ENCODE measurements around the gene TUNAR. TPM values are rescaled to one million over a fixed set of nuclear protein-coding genes. Genes with fewer than 3 reads are reported as not detected.

TUNAR gene
- total RNA-seq, 4 donors from 2014 or later: 0.54 TPM; not detected in 3

DNA sequence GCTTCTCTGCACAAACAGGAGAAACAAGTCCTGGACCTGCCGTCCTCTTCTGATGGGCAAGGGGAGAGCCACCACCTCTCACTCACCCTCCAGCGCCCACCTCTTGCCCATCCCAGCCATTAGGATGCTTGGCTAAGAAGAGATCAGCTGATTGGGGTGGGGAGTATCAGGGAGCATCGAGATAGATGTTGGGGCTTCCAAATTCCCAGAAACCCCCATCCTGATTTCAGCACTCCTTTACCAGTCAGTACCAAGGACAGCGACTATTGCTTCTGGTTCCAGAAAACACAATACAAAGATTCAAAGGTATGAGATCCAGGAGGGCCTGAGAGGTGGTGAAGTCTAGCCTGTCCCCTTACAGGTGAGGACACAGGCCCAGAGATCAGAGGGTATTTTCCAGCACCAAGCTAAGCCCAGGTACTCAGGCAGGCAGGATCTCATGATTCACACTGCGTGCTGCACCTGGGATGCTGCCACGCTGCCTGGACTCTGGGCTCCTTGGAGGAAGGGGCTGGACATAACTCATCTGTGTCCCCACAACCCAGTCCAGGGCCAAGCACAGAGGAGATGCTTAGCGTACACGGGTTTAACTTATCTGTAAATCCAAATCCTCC lies 76.6 kb downstream of the TUNAR start:
- H3K9me3 ChIP-seq: no peaks in the 10 kb centered on the region
- ATAC-seq: no peak
- no peak overlapping the region for H3K27ac ChIP-seq
- no peaks in the 10 kb centered on the region for H3K4me1 ChIP-seq
- WGBS, 2 donors (ENCODE audit: low coverage in 1 of 2): 10 to 58% methylated on average over 2 to 5 of the region's 8 CpGs
- peaks cover 49% of the 10 kb centered on the region for H3K27me3 ChIP-seq
- no peak overlapping the region for H3K4me3 ChIP-seq
- H3K36me3 ChIP-seq: no peaks in the 10 kb centered on the region
- TF ChIP-seq POLR2A (IDR thresholded peaks at IDR 0.05): no peak
- TF ChIP-seq, protein P1, sequence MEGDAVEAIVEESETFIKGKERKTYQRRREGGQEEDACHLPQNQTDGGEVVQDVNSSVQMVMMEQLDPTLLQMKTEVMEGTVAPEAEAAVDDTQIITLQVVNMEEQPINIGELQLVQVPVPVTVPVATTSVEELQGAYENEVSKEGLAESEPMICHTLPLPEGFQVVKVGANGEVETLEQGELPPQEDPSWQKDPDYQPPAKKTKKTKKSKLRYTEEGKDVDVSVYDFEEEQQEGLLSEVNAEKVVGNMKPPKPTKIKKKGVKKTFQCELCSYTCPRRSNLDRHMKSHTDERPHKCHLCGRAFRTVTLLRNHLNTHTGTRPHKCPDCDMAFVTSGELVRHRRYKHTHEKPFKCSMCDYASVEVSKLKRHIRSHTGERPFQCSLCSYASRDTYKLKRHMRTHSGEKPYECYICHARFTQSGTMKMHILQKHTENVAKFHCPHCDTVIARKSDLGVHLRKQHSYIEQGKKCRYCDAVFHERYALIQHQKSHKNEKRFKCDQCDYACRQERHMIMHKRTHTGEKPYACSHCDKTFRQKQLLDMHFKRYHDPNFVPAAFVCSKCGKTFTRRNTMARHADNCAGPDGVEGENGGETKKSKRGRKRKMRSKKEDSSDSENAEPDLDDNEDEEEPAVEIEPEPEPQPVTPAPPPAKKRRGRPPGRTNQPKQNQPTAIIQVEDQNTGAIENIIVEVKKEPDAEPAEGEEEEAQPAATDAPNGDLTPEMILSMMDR (IDR thresholded peaks at IDR 0.05): no peak
- TF ChIP-seq POLR2AphosphoS5 (IDR thresholded peaks at IDR 0.05): no peak
- TF ChIP-seq EP300 (IDR thresholded peaks at IDR 0.05): no peak

DNA sequence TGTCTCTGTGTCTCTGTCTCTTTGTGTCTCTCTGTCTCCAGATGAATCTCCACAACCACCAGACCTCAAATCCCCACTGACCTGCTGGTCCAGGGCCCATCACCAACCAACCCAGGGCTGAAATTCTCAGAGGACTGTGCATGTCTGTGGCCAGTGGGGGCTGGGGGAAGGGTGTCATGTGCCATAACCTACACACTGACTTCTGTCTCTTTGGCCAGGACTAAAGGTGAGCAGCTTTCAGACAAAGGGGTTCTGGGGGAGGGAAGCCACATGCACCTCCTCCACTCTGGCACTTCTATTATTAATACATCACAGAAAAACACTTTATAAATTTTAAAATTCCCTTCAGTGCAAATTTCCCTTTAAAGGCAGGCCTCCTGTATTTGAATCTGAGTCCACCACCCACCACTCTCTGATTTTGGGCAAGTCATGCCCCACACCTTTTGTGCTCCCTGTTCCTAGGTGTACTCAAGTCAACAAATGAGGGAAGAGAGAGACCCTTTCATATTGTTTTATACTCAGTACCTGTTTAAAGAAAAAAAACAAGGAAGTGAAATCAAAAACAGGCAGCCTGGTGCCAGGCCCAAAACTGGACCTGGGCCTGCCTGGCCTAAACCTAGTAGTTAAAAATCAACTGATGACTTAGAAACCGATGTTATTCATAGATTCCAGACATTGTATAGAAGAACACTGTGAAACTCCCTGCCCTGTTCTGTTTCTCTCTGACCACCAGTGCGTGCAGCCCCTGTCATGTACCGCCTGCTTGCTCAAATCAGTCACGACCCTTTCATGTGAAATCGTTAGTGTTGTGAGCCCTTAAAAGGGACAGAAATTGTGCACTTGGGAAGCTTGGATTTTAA lies 80.2 kb downstream of the TUNAR start:
- TF ChIP-seq POLR2A (IDR thresholded peaks at IDR 0.05) (no peak), POLR2AphosphoS5 (IDR thresholded peaks at IDR 0.05) (no peak), EP300 (IDR thresholded peaks at IDR 0.05) (no peak)
- TF ChIP-seq, protein P1 (IDR thresholded peaks at IDR 0.05): no peak
- no peaks in the 10 kb centered on the region for H3K9me3 ChIP-seq
- peaks cover 40% of the 10 kb centered on the region for H3K27me3 ChIP-seq
- 54 to 65% methylated on average over 2 to 3 of the region's 5 CpGs for WGBS, 2 donors (ENCODE audit: low coverage in 1 of 2)
- H3K4me3 ChIP-seq: no peak overlapping the region
- ATAC-seq: no peak
- H3K36me3 ChIP-seq: no peaks in the 10 kb centered on the region
- no peak overlapping the region for H3K27ac ChIP-seq
- no peaks in the 10 kb centered on the region for H3K4me1 ChIP-seq

DNA sequence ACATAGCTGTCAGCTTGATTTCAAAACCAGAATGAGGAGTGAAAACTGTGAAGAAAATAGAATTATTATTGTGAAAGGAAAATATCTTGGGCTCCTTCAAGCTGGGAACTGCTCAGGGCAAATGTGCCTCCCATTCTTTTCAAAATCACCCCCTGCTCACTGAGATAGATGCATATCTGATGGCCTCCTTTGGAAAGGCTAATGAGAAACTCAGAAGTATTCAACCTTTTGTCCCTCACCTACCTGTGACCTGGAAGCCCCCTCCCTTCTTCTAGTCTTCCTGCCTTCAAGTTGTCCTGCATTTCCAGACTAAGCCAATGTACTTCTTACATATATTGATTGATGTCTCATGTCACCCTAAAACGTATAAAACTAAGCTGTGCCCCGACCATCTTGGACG lies 81.5 kb downstream of the TUNAR start:
- Histone ChIP-seq H3K36me3 (no peaks in the 10 kb centered on the region), H3K27me3 (peaks cover 31% of the 10 kb centered on the region), H3K27ac (no peak overlapping the region), H3K9me3 (no peaks in the 10 kb centered on the region), H3K4me1 (no peaks in the 10 kb centered on the region), H3K4me3 (no peak overlapping the region)
- WGBS, 2 donors (ENCODE audit: low coverage in 1 of 2): 6% methylated on average over 3 of the region's 3 CpGs; no CpG with 5 or more reads in 1 of the 2 donors
- no peak for TF ChIP-seq POLR2AphosphoS5 (IDR thresholded peaks at IDR 0.05)
- no peak for TF ChIP-seq EP300 (IDR thresholded peaks at IDR 0.05)
- TF ChIP-seq POLR2A (IDR thresholded peaks at IDR 0.05): no peak
- TF ChIP-seq, protein P1 (IDR thresholded peaks at IDR 0.05): no peak
- ATAC-seq: no peak

DNA sequence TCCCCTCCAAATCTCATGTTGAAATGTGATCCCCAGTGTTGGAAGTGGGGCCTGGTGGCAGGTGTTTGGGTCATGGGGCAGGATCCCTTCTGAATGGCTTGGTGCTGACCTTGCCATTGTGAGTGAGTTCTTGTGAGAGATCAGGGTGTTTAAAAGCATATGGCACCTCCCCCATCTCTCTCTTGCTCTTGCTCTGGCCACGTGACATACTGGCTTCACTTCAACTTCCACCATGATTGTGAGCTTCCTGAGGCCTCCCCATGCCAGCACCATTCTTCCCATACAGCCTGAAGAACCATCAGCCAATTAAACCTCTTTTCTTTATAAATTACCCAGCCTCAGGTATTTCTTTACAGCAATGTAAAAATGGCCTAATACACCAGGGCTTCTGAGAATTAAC lies 82.7 kb downstream of the TUNAR start:
- H3K4me3 ChIP-seq: no peak overlapping the region
- peaks cover 19% of the 10 kb centered on the region for H3K27me3 ChIP-seq
- no peaks in the 10 kb centered on the region for H3K36me3 ChIP-seq
- H3K9me3 ChIP-seq: no peaks in the 10 kb centered on the region
- no peak for ATAC-seq
- H3K27ac ChIP-seq: no peak overlapping the region
- no peak for TF ChIP-seq EP300 (IDR thresholded peaks at IDR 0.05)
- no peak for TF ChIP-seq POLR2AphosphoS5 (IDR thresholded peaks at IDR 0.05)
- TF ChIP-seq POLR2A (IDR thresholded peaks at IDR 0.05): no peak
- TF ChIP-seq, protein P1 (IDR thresholded peaks at IDR 0.05): no peak
- 18 to 20% methylated on average over 1 of the region's 1 CpG for WGBS, 2 donors (ENCODE audit: low coverage in 1 of 2)
- H3K4me1 ChIP-seq: no peaks in the 10 kb centered on the region

DNA sequence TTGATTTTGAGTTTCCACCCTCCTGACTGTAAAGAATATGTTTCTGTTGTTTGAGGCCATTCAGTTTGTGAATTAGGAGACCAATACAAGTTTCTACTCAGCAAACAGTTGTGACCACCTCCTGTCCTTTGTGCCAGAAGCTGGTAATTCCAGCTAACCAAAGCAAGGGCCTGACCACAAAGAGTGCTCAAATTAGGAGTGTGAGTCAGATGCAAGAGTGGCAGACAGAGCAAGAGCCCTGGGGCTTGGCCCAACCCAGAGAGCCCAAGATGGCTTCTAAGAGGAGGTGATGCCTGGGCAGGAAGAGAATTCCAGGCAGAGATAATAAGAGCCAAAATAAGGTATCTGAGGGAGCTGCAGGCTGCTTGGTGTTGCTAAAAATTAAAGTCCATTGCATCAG lies 84.8 kb downstream of the TUNAR start:
- Histone ChIP-seq H3K36me3 (no peaks in the 10 kb centered on the region), H3K4me3 (no peak overlapping the region), H3K27ac (no peak overlapping the region), H3K27me3 (peaks cover 12% of the 10 kb centered on the region), H3K9me3 (no peaks in the 10 kb centered on the region), H3K4me1 (no peaks in the 10 kb centered on the region)
- no peak for ATAC-seq
- TF ChIP-seq POLR2AphosphoS5 (IDR thresholded peaks at IDR 0.05) (no peak), POLR2A (IDR thresholded peaks at IDR 0.05) (no peak)
- TF ChIP-seq, protein P1 (IDR thresholded peaks at IDR 0.05): no peak

All from gastroesophageal sphincter (tissue), 4 donors.